HepG2 (cell line): Measurements from ENCODE around the gene SKIC2. TPM values are rescaled to one million over a fixed set of nuclear protein-coding genes. Genes with fewer than 3 reads are reported as not detected.

Experiments
- ARID4A ChIP-seq: sonication (generic); formaldehyde crosslinking; IDR thresholded peaks from 2 replicates; pipeline ENCODE4 v1.5.0; 2020; ENCODE audit warnings: mild to moderate bottlenecking, missing genetic modification reagents, borderline replicate concordance
- BHLHE40 ChIP-seq: IDR thresholded peaks from 2 replicates; pipeline ENCODE4 v1.6.1; 2011; ENCODE audit warnings: low read length, improper control_type of control experiment
- ELF1 ChIP-seq: sonication (generic); formaldehyde crosslinking; IDR thresholded peaks from 2 replicates; pipeline ENCODE4 v1.4.0; 2020; ENCODE audit warnings: missing genetic modification reagents
- GATA4 ChIP-seq: sonication (generic); IDR thresholded peaks from 2 replicates; pipeline ENCODE4 v1.6.1; 2016; ENCODE audit warnings: antibody characterized with exemption, low read depth, borderline replicate concordance
- POGK ChIP-seq: sonication (generic); formaldehyde crosslinking; conservative IDR thresholded peaks from 2 replicates; pipeline ENCODE4 v1.8.0; 2022; ENCODE audit warnings: mild to moderate bottlenecking, moderate library complexity, missing genetic modification reagents
- PRDM15 ChIP-seq: sonication (generic); formaldehyde crosslinking; IDR thresholded peaks from 2 replicates; pipeline ENCODE4 v1.4.0; 2020; ENCODE audit warnings: missing genetic modification reagents
- PRPF4 ChIP-seq: fragments of 200-400 bp; formaldehyde crosslinking; IDR thresholded peaks from 2 replicates; pipeline ENCODE4 v1.6.1; 2016; ENCODE audit warnings: low read length, low read depth; ENCODE audit not compliant: poor library complexity, severe bottlenecking
- RARA ChIP-seq: IDR thresholded peaks from 2 replicates; pipeline ENCODE4 v1.6.1; 2016; ENCODE audit warnings: missing genetic modification reagents, missing compliant biosample characterization
- RARG ChIP-seq: sonication (generic); formaldehyde crosslinking; IDR thresholded peaks from 2 replicates; pipeline ENCODE4 v1.4.0; 2020; ENCODE audit warnings: low read depth, mild to moderate bottlenecking, missing genetic modification reagents
- RORA ChIP-seq: sonication (generic); formaldehyde crosslinking; IDR thresholded peaks from 2 replicates; pipeline ENCODE4 v1.5.0; 2020; ENCODE audit warnings: mild to moderate bottlenecking, missing genetic modification reagents, moderate library complexity
- ZFP41 ChIP-seq: sonication (generic); formaldehyde crosslinking; IDR thresholded peaks from 2 replicates; pipeline ENCODE4 v1.4.0; 2020; ENCODE audit warnings: mild to moderate bottlenecking, missing genetic modification reagents, borderline replicate concordance
- ZNF230 ChIP-seq: sonication (generic); formaldehyde crosslinking; IDR thresholded peaks from 2 replicates; pipeline ENCODE4 v1.4.0; 2020; ENCODE audit warnings: mild to moderate bottlenecking, missing genetic modification reagents
- ZNF235 ChIP-seq: sonication (generic); formaldehyde crosslinking; IDR thresholded peaks from 2 replicates; pipeline ENCODE4 v1.8.1; 2023; ENCODE audit warnings: mild to moderate bottlenecking, missing genetic modification reagents, borderline replicate concordance
- ZNF367 ChIP-seq: sonication (generic); formaldehyde crosslinking; IDR thresholded peaks from 2 replicates; pipeline ENCODE4 v1.4.0; 2020; ENCODE audit warnings: missing genetic modification reagents, borderline replicate concordance
- ZNF484 ChIP-seq: sonication (generic); formaldehyde crosslinking; IDR thresholded peaks from 2 replicates; pipeline ENCODE4 v1.5.1; 2020; ENCODE audit warnings: mild to moderate bottlenecking, low read depth, missing genetic modification reagents, borderline replicate concordance
- ZNF513 ChIP-seq: sonication (generic); formaldehyde crosslinking; conservative IDR thresholded peaks from 2 replicates; pipeline ENCODE4 v1.5.0; 2020; ENCODE audit warnings: missing genetic modification reagents
- ZNF572 ChIP-seq: sonication (generic); formaldehyde crosslinking; IDR thresholded peaks from 2 replicates; pipeline ENCODE4 v1.5.1; 2020; ENCODE audit warnings: mild to moderate bottlenecking, missing genetic modification reagents
- polyA plus RNA-seq, 8 experiments: library from polyadenylated mRNA; depleted of rRNA in 3 of 8; stranded (reverse) in 7 of 8; unstranded in 1 of 8; fragments of >200 nt; fragmentation: Illumina TruSeq in 4 of 8; extraction: Trizol in 4 of 8; gene quantifications; 2 replicates each; pipeline versions ENCODE4 v1.2.1 to v1.2.3, GENCODE V29; 2011 to 2016; ENCODE audit warnings: low read depth in 4 of 8, missing spikeins in 1 of 8, mixed read lengths in 1 of 8; ENCODE audit not compliant: insufficient read depth in 1 of 8
- total RNA-seq, 5 experiments: library from RNA; depleted of rRNA; stranded (reverse); fragments of >200 nt; fragmentation: Illumina TruSeq; extraction: Trizol; gene quantifications; 2 replicates each; pipeline ENCODE4 v1.2.3, GENCODE V29; 2016; ENCODE audit warnings: low read depth in 1 of 5

Gene SKIC2
- total and polyA plus RNA-seq, 2 of the 13 experiments (the other 11 are each of a cell fraction or from before 2014, with no cell fraction given), result 67.1 to 68.4 TPM

DNA sequence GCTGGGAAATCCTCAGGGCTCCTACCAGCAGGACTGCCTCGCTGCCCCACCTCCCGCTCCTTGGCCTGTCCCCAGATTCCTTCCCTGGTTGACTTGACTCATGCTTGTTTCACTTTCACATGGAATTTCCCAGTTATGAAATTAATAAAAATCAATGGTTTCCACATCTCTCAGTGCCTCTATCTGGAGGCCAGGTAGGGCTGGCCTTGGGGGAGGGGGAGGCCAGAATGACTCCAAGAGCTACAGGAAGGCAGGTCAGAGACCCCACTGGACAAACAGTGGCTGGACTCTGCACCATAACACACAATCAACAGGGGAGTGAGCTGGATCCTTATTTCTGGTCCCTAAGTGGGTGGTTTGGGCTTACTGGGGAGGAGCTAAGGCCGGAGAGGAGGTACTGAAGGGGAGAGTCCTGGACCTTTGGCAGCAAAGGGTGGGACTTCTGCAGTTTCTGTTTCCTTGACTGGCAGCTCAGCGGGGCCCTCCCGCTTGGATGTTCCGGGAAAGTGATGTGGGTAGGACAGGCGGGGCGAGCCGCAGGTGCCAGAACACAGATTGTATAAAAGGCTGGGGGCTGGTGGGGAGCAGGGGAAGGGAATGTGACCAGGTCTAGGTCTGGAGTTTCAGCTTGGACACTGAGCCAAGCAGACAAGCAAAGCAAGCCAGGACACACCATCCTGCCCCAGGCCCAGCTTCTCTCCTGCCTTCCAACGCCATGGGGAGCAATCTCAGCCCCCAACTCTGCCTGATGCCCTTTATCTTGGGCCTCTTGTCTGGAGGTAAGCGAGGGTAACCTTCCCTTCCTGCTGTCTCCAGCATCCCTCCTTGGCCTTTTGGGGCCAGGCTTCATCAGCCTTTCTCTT lies 13.2 kb upstream of the SKIC2 start, which contains the start of gene CFB (continued):
- TF ChIP-seq RARG (CRISPR knock-in tag) (peak; percentile 62; the same call in 1 of the 2 replicates), ELF1 (CRISPR knock-in tag) (peak; percentile 78), PRPF4 (peak; percentile 89), RORA (CRISPR knock-in tag) (no peak), ZNF484 (no peak), ARID4A (CRISPR knock-in tag) (peak; percentile 67), GATA4 (no peak; the same call in 1 of the 2 replicates), ZNF513 (CRISPR knock-in tag) (no peak), ZNF367 (CRISPR knock-in tag) (no peak), ZNF572 (peak; percentile 70; the same call in 1 of the 2 replicates), PRDM15 (peak; percentile 43; the same call in 1 of the 2 replicates), BHLHE40 (peak; percentile 45; the same call in 1 of the 2 replicates), ZFP41 (CRISPR knock-in tag) (no peak; the same call in 1 of the 2 replicates), RARA (peak; percentile 89), ZNF235 (CRISPR knock-in tag) (peak; percentile 97), POGK (CRISPR knock-in tag) (no peak), ZNF230 (CRISPR knock-in tag) (peak; percentile 66; the same call in 1 of the 2 replicates)
